ENCODE data around the gene RNF224. TPM values are rescaled to one million over a fixed set of nuclear protein-coding genes. Genes with fewer than 3 reads are reported as not detected.

Gene RNF224
- total and polyA plus RNA-seq, 2 of the 13 experiments (the other 11 are each of a cell fraction or from before 2014, with no cell fraction given) = 0.09 TPM; not detected in 1

DNA sequence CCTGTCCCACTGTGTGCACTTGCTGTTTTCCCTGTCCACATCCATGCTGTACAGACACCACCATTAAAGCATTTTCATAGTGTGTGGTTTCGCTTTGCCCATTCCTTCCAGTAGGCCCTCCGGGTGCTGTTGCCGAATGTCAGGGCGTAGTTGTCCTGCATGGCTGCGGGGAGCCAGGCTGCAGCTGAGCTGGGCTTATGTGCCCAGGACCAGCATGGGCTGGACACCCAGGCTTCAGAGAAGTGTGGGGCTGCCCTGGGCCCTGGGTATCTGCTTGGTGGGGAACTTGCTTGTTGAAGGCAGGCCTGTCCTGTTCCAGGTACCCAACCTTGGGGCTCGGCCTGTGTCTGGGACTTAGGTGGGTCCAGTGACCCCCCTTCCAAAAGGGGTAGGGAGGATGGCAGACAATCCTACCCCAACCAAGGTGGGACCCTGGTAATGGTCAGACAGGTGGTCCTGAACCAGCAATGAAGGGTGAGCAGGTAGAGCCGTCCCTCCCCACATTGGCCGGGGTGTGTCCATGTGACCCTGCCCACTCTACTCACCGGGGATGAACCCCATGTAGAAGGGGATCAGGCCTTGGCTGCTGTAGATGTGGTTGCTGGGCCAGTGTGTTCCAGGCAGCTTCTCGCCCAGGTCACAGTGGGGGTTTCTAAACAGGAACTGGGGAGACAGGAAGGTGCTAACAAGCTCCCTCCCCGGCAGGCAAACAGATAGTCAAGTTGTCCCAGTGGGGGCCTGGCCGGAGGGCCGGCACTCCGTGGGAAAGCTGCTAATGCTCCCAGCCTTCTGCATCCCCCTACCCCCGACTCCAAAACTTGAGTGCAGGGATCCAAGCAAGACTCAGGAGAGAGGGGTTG, 16.6 kb downstream of the RNF224 start (continued):
- TF ChIP-seq ZNF260 (CRISPR knock-in tag; IDR thresholded peaks at IDR 0.05; ENCODE audit: borderline replicate concordance, low read depth) (no peak), ZNF382 (CRISPR knock-in tag; IDR thresholded peaks at IDR 0.05; ENCODE audit: borderline replicate concordance) (no peak), ZFP36L2 (CRISPR knock-in tag; IDR thresholded peaks at IDR 0.05) (no peak), PAX8 (CRISPR knock-in tag; IDR thresholded peaks at IDR 0.05; ENCODE audit: borderline replicate concordance) (no peak), SMYD3 (CRISPR knock-in tag; IDR thresholded peaks at IDR 0.05) (no peak), CEBPB (IDR thresholded peaks at IDR 0.05; ENCODE audit: borderline replicate concordance, low read depth, low read length) (no peak), NFRKB (IDR thresholded peaks at IDR 0.05) (no peak), ZFP41 (CRISPR knock-in tag; IDR thresholded peaks at IDR 0.05; ENCODE audit: borderline replicate concordance) (no peak), ZNF3 (CRISPR knock-in tag; IDR thresholded peaks at IDR 0.05) (no peak), ZNF629 (CRISPR knock-in tag; conservative IDR thresholded peaks at IDR 0.05) (no peak; the same call in 1 of the 2 replicates), POLR2AphosphoS5 (IDR thresholded peaks at IDR 0.05; ENCODE audit: low read depth, low read length) (peak; percentile 82), JUN (CRISPR knock-in tag; IDR thresholded peaks at IDR 0.05) (no peak), ARNTL (CRISPR knock-in tag; IDR thresholded peaks at IDR 0.05) (no peak), KLF9 (CRISPR knock-in tag; IDR thresholded peaks at IDR 0.05; ENCODE audit: low read depth) (no peak), IRX3 (CRISPR knock-in tag; IDR thresholded peaks at IDR 0.05; ENCODE audit: borderline replicate concordance, low read depth) (0 out of 2 replicates have a peak, but pooled peaks have one; percentile 52), ASH2L (IDR thresholded peaks at IDR 0.05; ENCODE audit: insufficient read length, low read depth, low read length) (no peak), NRL (CRISPR knock-in tag; IDR thresholded peaks at IDR 0.05; ENCODE audit: borderline replicate concordance) (no peak)
- TF ChIP-seq, protein P1, sequence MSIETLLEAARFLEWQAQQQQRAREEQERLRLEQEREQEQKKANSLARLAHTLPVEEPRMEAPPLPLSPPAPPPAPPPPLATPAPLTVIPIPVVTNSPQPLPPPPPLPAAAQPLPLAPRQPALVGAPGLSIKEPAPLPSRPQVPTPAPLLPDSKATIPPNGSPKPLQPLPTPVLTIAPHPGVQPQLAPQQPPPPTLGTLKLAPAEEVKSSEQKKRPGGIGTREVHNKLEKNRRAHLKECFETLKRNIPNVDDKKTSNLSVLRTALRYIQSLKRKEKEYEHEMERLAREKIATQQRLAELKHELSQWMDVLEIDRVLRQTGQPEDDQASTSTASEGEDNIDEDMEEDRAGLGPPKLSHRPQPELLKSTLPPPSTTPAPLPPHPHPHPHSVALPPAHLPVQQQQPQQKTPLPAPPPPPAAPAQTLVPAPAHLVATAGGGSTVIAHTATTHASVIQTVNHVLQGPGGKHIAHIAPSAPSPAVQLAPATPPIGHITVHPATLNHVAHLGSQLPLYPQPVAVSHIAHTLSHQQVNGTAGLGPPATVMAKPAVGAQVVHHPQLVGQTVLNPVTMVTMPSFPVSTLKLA (IDR thresholded peaks at IDR 0.05) = no peak
- TF ChIP-seq, protein P2, sequence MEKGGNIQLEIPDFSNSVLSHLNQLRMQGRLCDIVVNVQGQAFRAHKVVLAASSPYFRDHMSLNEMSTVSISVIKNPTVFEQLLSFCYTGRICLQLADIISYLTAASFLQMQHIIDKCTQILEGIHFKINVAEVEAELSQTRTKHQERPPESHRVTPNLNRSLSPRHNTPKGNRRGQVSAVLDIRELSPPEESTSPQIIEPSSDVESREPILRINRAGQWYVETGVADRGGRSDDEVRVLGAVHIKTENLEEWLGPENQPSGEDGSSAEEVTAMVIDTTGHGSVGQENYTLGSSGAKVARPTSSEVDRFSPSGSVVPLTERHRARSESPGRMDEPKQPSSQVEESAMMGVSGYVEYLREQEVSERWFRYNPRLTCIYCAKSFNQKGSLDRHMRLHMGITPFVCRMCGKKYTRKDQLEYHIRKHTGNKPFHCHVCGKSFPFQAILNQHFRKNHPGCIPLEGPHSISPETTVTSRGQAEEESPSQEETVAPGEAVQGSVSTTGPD (CRISPR knock-in tag; IDR thresholded peaks at IDR 0.05) = no peak; the same call in 1 of the 2 replicates
- TF ChIP-seq, protein P3, sequence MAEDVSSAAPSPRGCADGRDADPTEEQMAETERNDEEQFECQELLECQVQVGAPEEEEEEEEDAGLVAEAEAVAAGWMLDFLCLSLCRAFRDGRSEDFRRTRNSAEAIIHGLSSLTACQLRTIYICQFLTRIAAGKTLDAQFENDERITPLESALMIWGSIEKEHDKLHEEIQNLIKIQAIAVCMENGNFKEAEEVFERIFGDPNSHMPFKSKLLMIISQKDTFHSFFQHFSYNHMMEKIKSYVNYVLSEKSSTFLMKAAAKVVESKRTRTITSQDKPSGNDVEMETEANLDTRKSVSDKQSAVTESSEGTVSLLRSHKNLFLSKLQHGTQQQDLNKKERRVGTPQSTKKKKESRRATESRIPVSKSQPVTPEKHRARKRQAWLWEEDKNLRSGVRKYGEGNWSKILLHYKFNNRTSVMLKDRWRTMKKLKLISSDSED (CRISPR knock-in tag; IDR thresholded peaks at IDR 0.05) = no peak
- TF ChIP-seq, protein P4, sequence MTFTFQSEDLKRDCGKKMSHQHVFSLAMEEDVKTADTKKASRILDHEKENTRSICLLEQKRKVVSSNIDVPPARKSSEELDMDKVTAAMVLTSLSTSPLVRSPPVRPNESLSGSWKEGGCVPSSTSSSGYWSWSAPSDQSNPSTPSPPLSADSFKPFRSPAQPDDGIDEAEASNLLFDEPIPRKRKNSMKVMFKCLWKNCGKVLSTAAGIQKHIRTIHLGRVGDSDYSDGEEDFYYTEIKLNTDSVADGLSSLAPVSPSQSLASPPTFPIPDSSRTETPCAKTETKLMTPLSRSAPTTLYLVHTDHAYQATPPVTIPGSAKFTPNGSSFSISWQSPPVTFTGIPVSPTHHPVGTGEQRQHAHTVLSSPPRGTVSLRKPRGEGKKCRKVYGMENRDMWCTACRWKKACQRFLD (CRISPR knock-in tag; IDR thresholded peaks at IDR 0.05; ENCODE audit: borderline replicate concordance) = no peak
- TF ChIP-seq, protein P5, sequence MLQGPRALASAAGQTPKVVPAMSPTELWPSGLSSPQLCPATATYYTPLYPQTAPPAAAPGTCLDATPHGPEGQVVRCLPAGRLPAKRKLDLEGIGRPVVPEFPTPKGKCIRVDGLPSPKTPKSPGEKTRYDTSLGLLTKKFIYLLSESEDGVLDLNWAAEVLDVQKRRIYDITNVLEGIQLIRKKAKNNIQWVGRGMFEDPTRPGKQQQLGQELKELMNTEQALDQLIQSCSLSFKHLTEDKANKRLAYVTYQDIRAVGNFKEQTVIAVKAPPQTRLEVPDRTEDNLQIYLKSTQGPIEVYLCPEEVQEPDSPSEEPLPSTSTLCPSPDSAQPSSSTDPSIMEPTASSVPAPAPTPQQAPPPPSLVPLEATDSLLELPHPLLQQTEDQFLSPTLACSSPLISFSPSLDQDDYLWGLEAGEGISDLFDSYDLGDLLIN (CRISPR knock-in tag; IDR thresholded peaks at IDR 0.05; ENCODE audit: borderline replicate concordance) = no peak
